ENCODE measurements around the gene AKAP8. TPM values are rescaled to one million over a fixed set of nuclear protein-coding genes. Genes with fewer than 3 reads are reported as not detected.

Gene AKAP8
- total RNA-seq, 1 experiment from 2014 or later: 50.8 TPM

- in situ Hi-C loops (cut with HindIII; ENCODE audit: low pct_unique_long_range_greater_than_20kb, low sequenced_read_pairs): no loop called here
- Histone ChIP-seq H3K4me1 (ENCODE audit: control insufficient read depth, insufficient read depth, low read length) (peaks cover 10% of the 10 kb centered on the region; the same call in 1 of the 2 replicates), H3K27me3 (ENCODE audit: control insufficient read depth, insufficient read depth, low read length) (no peaks in the 10 kb centered on the region), H3K36me3 (ENCODE audit: control insufficient read depth, insufficient read depth, low read length) (peaks cover 5% of the 10 kb centered on the region; the same call in 1 of the 2 replicates), H3K27ac (ENCODE audit: low read length) (no peak overlapping the region), H3K9me3 (ENCODE audit: control insufficient read depth, insufficient read depth, low read depth, low read length) (no peaks in the 10 kb centered on the region), H3K4me3 (ENCODE audit: low read depth in 2 of 2, low read length in 2 of 2) (no peak overlapping the region)
- ChIA-PET POLR2A (no interaction called here), CTCF (no interaction called here)
- intact Hi-C loops (cut with micrococcal nuclease; ENCODE audit: unreplicated experiment): no loop called here
- TF ChIP-seq REST (IDR thresholded peaks at IDR 0.05; ENCODE audit: insufficient read depth in 1 of 2, low read depth in 2 of 2, low read length in 1 of 2) (no peak), POLR2AphosphoS5 (IDR thresholded peaks at IDR 0.05; ENCODE audit: low read depth, low read length) (no peak), CTCF (IDR thresholded peaks at IDR 0.05) (no peak), TCF7L2 (IDR thresholded peaks at IDR 0.05; ENCODE audit: low read depth, low read length) (no peak), SIN3A (IDR thresholded peaks at IDR 0.05; ENCODE audit: borderline replicate concordance, insufficient read depth, low read depth, low read length) (no peak)
- BruUV-seq (replicated peaks): no TSS peak
- ATAC-seq (no peak), DNase-seq (ENCODE audit: low read depth, low spot score) (no peak)
Observed at GRCh38 chr19:15427350-15427700, 47.7 kb upstream of the AKAP8 start.

GRCh38 chr19:15426485-15427349 is 47.1 kb upstream of the AKAP8 start:
- CTCF ChIA-PET: no interaction called here
- Histone ChIP-seq H3K9me3 (ENCODE audit: control insufficient read depth, insufficient read depth, low read depth, low read length) (no peaks in the 10 kb centered on the region), H3K4me3 (ENCODE audit: low read depth in 2 of 2, low read length in 2 of 2) (no peak overlapping the region), H3K36me3 (ENCODE audit: control insufficient read depth, insufficient read depth, low read length) (peaks cover 4% of the 10 kb centered on the region; the same call in 1 of the 2 replicates), H3K27me3 (ENCODE audit: control insufficient read depth, insufficient read depth, low read length) (no peaks in the 10 kb centered on the region), H3K4me1 (ENCODE audit: control insufficient read depth, insufficient read depth, low read length) (peaks cover 10% of the 10 kb centered on the region; the same call in 1 of the 2 replicates), H3K27ac (ENCODE audit: low read length) (no peak overlapping the region)
- DNase-seq (ENCODE audit: low read depth, low spot score) (no peak), ATAC-seq (no peak)
- in situ Hi-C loops (cut with HindIII; ENCODE audit: low pct_unique_long_range_greater_than_20kb, low sequenced_read_pairs) (no loop called here), intact Hi-C loops (cut with micrococcal nuclease; ENCODE audit: unreplicated experiment) (no loop called here)
- POLR2A ChIA-PET: no interaction called here
- no peak for TF ChIP-seq POLR2AphosphoS5 (IDR thresholded peaks at IDR 0.05; ENCODE audit: low read depth, low read length)
- no peak for TF ChIP-seq SIN3A (IDR thresholded peaks at IDR 0.05; ENCODE audit: borderline replicate concordance, insufficient read depth, low read depth, low read length)
- TF ChIP-seq REST (IDR thresholded peaks at IDR 0.05; ENCODE audit: insufficient read depth in 1 of 2, low read depth in 2 of 2, low read length in 1 of 2): no peak
- BruUV-seq (replicated peaks): no TSS peak
